K562 (cell line): Measurements from ENCODE around the gene TPBGL. TPM values are rescaled to one million over a fixed set of nuclear protein-coding genes. Genes with fewer than 3 reads are reported as not detected.
A peak's percentile ranks its signal among the peaks of the same experiment; 100 is the strongest.

Experiments used
- ATAC-seq: fragments of 200-7000 bp; cut with Tn5 transposase; 3 replicates; pipeline ENCODE4 v1.9.1; 2020; ENCODE audit warnings: moderate library complexity
- BruUV-seq: library from RNA; stranded (reverse); fragments of 400-500 nt; replicated peaks from 2 replicates; lab custom pipeline; 2021; lab: Mats Ljungman, UMichigan
- CTCF ChIA-PET: fragments of 300-600 bp; formaldehyde crosslinking; extraction: SDS; loops from one replicate; lab custom pipeline; 2021; ENCODE audit warnings: low intra/inter-chr PET ratio; lab: Yijun Ruan, JAX
- POLR2A ChIA-PET: fragments of 300-600, 350-650 bp; sonication (Branson Sonifier 250); formaldehyde crosslinking; extraction: SDS; loops from one replicate; lab custom pipeline; 2021; ENCODE audit warnings: antibody characterized with exemption, inconsistent platforms; lab: Yijun Ruan, JAX
- DNase-seq, 4 experiments: peaks; one replicate each; pipeline versions ENCODE4 v3.0.0 to v3.0.0-alpha.2; 2011 to 2018; ENCODE audit warnings: low spot score in 3 of 4, mixed read lengths in 3 of 4; ENCODE audit errors: extremely low read depth in 1 of 4
- FAIRE-seq: peaks from 2 replicates; lab custom pipeline; 2011; peaks lifted over from hg19 to GRCh38; lab: Jason Lieb, UNC
- H2AFZ ChIP-seq: 2 replicates; pipeline ENCODE4 v1.6.0; 2011; ENCODE audit warnings: low read depth, low read length, control low read depth, inconsistent platforms
- H3K27ac ChIP-seq: fragments of 200-600 bp; 3 replicates; pipeline ENCODE4 v1.8.0; 2011; ENCODE audit warnings: low read depth, mild to moderate bottlenecking, control low read depth, inconsistent platforms, low read length, moderate library complexity, mixed read lengths; ENCODE audit errors: extremely low read depth
- H3K27me3 ChIP-seq, 2 experiments: fragments of 300-600 bp in 1 of 2; 2 replicates in 1 of 2; 3 replicates in 1 of 2; pipeline versions ENCODE4 v1.6.0 to v1.8.0; 2011; ENCODE audit warnings: inconsistent platforms in 2 of 2, low read length in 2 of 2, mild to moderate bottlenecking in 1 of 2, mixed read lengths in 1 of 2, moderate library complexity in 1 of 2; ENCODE audit not compliant: control insufficient read depth in 2 of 2, insufficient read depth in 2 of 2
- H3K36me3 ChIP-seq: fragments of 300-600 bp; 3 replicates; pipeline ENCODE4 v1.8.0; 2011; ENCODE audit warnings: mild to moderate bottlenecking, low read length, inconsistent platforms; ENCODE audit not compliant: control insufficient read depth, insufficient read depth
- H3K4me1 ChIP-seq, 2 experiments: fragments of 200-600 bp in 1 of 2; replicated peaks in 1 of 2; 2 replicates in 1 of 2; 3 replicates in 1 of 2; pipeline versions ENCODE4 v1.5.1 to v1.8.0; 2011; ENCODE audit warnings: inconsistent platforms in 2 of 2, low read length in 2 of 2, mild to moderate bottlenecking in 1 of 2, mixed read lengths in 1 of 2, moderate library complexity in 1 of 2; ENCODE audit not compliant: control insufficient read depth in 2 of 2, insufficient read depth in 2 of 2
- H3K4me2 ChIP-seq: 2 replicates; pipeline ENCODE4 v1.6.1; 2011; ENCODE audit warnings: low read length, control low read depth, inconsistent platforms, mixed read lengths; ENCODE audit not compliant: insufficient read depth
- H3K4me3 ChIP-seq: fragments of 200-600 bp; sonication (generic), shearing (Covaris generic); 2 replicates; pipeline ENCODE4 v1.5.1; 2016; ENCODE audit warnings: control low read depth, inconsistent platforms
- H3K79me2 ChIP-seq: fragments of 200-600 bp; 3 replicates; pipeline ENCODE4 v1.8.0; 2011; ENCODE audit warnings: low read length, inconsistent platforms; ENCODE audit not compliant: control insufficient read depth, insufficient read depth
- H3K9ac ChIP-seq, 2 experiments: 2 replicates each; pipeline versions ENCODE4 v1.6.0 to v1.6.1; 2011; ENCODE audit warnings: low read depth in 2 of 2, low read length in 2 of 2, control low read depth in 1 of 2, inconsistent platforms in 1 of 2, mild to moderate bottlenecking in 1 of 2, mixed read lengths in 1 of 2; ENCODE audit not compliant: insufficient read depth in 1 of 2
- H3K9me1 ChIP-seq: one replicate; pipeline ENCODE4 v1.6.0; 2011; ENCODE audit warnings: inconsistent platforms, mild to moderate bottlenecking, low read length, moderate library complexity; ENCODE audit not compliant: control insufficient read depth, insufficient read depth
- H3K9me3 ChIP-seq: replicated peaks from 2 replicates; pipeline ENCODE4 v1.5.1; 2011; ENCODE audit warnings: low read depth, low read length, inconsistent platforms; ENCODE audit not compliant: control insufficient read depth, insufficient read depth
- H4K20me1 ChIP-seq: replicated peaks from 2 replicates; pipeline ENCODE4 v1.6.1; 2011; ENCODE audit warnings: low read length, inconsistent platforms, mixed read lengths; ENCODE audit not compliant: control insufficient read depth, insufficient read depth
- C11orf30 ChIP-seq: fragments of 450-650 bp; IDR thresholded peaks from 2 replicates; pipeline ENCODE4 v1.6.1; 2016; ENCODE audit warnings: low read depth, mild to moderate bottlenecking
- CTCFL ChIP-seq: IDR thresholded peaks from 2 replicates; pipeline ENCODE4 v1.6.1; 2011; ENCODE audit warnings: borderline replicate concordance, low read depth, mild to moderate bottlenecking, moderate library complexity, low read length; ENCODE audit not compliant: insufficient read depth, poor library complexity, severe bottlenecking
- DACH1 ChIP-seq: fragments of 450-650 bp; IDR thresholded peaks from 2 replicates; pipeline ENCODE4 v1.6.1; 2018; ENCODE audit not compliant: partially characterized antibody
- EP300 ChIP-seq: IDR thresholded peaks from 2 replicates; pipeline ENCODE4 v1.6.1; 2012; ENCODE audit warnings: low read length, improper control_type of control experiment
- HCFC1 ChIP-seq: IDR thresholded peaks from 2 replicates; pipeline ENCODE4 v1.6.1; 2012; ENCODE audit warnings: low read depth, low read length, improper control_type of control experiment
- HDGF ChIP-seq: fragments of 450-650 bp; IDR thresholded peaks from 2 replicates; pipeline ENCODE4 v1.6.1; 2016
- ILF3 ChIP-seq: fragments of 450-650 bp; IDR thresholded peaks from 2 replicates; pipeline ENCODE4 v1.6.1; 2018; ENCODE audit warnings: antibody characterized with exemption, mild to moderate bottlenecking, moderate library complexity, borderline replicate concordance
- IRF2 ChIP-seq: sonication (generic); formaldehyde crosslinking; IDR thresholded peaks from 2 replicates; pipeline ENCODE4 v1.8.1; 2022; ENCODE audit warnings: mild to moderate bottlenecking, missing genetic modification reagents
- KHSRP ChIP-seq: fragments of 450-650 bp; IDR thresholded peaks from 2 replicates; pipeline ENCODE4 v1.6.1; 2017
- KLF6 ChIP-seq: fragments of 250-450 bp; sonication (Bioruptor Pico); IDR thresholded peaks from 2 replicates; pipeline ENCODE4 v1.4.0; 2020; ENCODE audit warnings: mild to moderate bottlenecking, moderate library complexity, borderline replicate concordance
- MAFG ChIP-seq: fragments of 450-650 bp; conservative IDR thresholded peaks from 2 replicates; pipeline ENCODE4 v1.6.1; 2016; ENCODE audit warnings: missing genetic modification characterization, missing compliant biosample characterization
- PHF21A ChIP-seq: fragments of 450-650 bp; IDR thresholded peaks from 2 replicates; pipeline ENCODE4 v1.6.1; 2017; ENCODE audit warnings: low read depth, borderline replicate concordance
- PRPF4 ChIP-seq: fragments of 200-400 bp; formaldehyde crosslinking; IDR thresholded peaks from one replicate; pipeline ENCODE4 v1.6.1; 2017; ENCODE audit warnings: low read length, low read depth, mild to moderate bottlenecking; ENCODE audit not compliant: insufficient read depth, poor library complexity, severe bottlenecking
- SETDB1 ChIP-seq: IDR thresholded peaks from one replicate; pipeline ENCODE4 v1.6.1; 2012; ENCODE audit warnings: low read length, control low read depth, inconsistent platforms
- TCFL5 ChIP-seq: fragments of 250-450 bp; sonication (Bioruptor Pico); conservative IDR thresholded peaks from 2 replicates; pipeline ENCODE4 v1.6.1; 2021; ENCODE audit warnings: mild to moderate bottlenecking, moderate library complexity, matching md5 sums
- USF2 ChIP-seq: sonication (generic); formaldehyde crosslinking; IDR thresholded peaks from 2 replicates; pipeline ENCODE4 v1.5.0; 2020; ENCODE audit warnings: missing genetic modification reagents
- XRCC5 ChIP-seq: fragments of 200-400 bp; formaldehyde crosslinking; IDR thresholded peaks from 2 replicates; pipeline ENCODE4 v1.6.1; 2017; ENCODE audit warnings: low read depth, mild to moderate bottlenecking, low read length
- ZFP30 ChIP-seq: fragments of 250-450 bp; sonication (Bioruptor Pico); IDR thresholded peaks from 2 replicates; pipeline ENCODE4 v1.8.0; 2022; ENCODE audit warnings: moderate library complexity, mild to moderate bottlenecking, inconsistent platforms, borderline replicate concordance
- ZHX1 ChIP-seq: fragments of 150-350 bp; conservative IDR thresholded peaks from 2 replicates; pipeline ENCODE4 v1.6.1; 2014; ENCODE audit warnings: low read length
- ZNF197 ChIP-seq: fragments of 200-800 bp; sonication (Bioruptor generic); IDR thresholded peaks from 2 replicates; pipeline ENCODE4 v1.6.1; 2016; ENCODE audit warnings: low read depth, missing genetic modification characterization, missing compliant biosample characterization
- WGBS: fragments of 100-300 bp; shearing (Covaris generic); methylation state at CpG from one replicate; pipeline ENCODE4 v1.1.6; 2016; ENCODE audit warnings: low coverage, mixed read lengths; ENCODE audit not compliant: insufficient coverage; ENCODE audit errors: missing lambda C conversion rate; 5-methylcytosine and 5-hydroxymethylcytosine counted together
- in situ Hi-C: fragments of 300-500 bp; cut with MboI; formaldehyde crosslinking; loops from 4 replicates; pipeline ENCODE4 v1.15.0; 2018; ENCODE audit warnings: inconsistent platforms, mixed read lengths
- intact Hi-C: fragments of 100-400 bp; cut with micrococcal nuclease; formaldehyde crosslinking; loops from 2 replicates; pipeline ENCODE4 v1.14.2; 2022
- polyA plus RNA-seq, 8 experiments: library from polyadenylated mRNA; depleted of rRNA in 4 of 8; stranded (reverse) in 5 of 8; unstranded in 3 of 8; fragments of >200 nt; fragmentation: Nextera tagmentation in 2 of 8; fragmentation: Illumina TruSeq in 1 of 8; extraction: Ambion mirVana in 2 of 8; extraction: Trizol in 1 of 8; gene quantifications; 2 replicates each; pipeline versions ENCODE4 v1.2.1 to v1.2.3, GENCODE V29; 2011 to 2014; ENCODE audit warnings: inconsistent platforms in 1 of 8, missing spikeins in 1 of 8
- total RNA-seq, 7 experiments: library from RNA; depleted of rRNA in 6 of 7; stranded (reverse); fragments of >200 nt in 6 of 7; fragmentation: Illumina TruSeq in 2 of 7; extraction: Trizol in 2 of 7; gene quantifications; 2 replicates each; pipeline versions ENCODE4 v1.2.1 to v1.2.3, GENCODE V29; 2011 to 2021; ENCODE audit warnings: low replicate concordance in 1 of 7

Gene TPBGL
- total and polyA plus RNA-seq, 9 of the 15 experiments (the other 6 are each of a cell fraction or from before 2014, with no cell fraction given), result 0.04 to 0.11 (median 0.06) TPM; not detected in 6

- Histone ChIP-seq H3K4me3 (no peak overlapping the region), H3K27me3 (no peaks in the 10 kb centered on the region), H3K27ac (no peak overlapping the region), H3K4me1 (no peaks in the 10 kb centered on the region), H3K36me3 (no peaks in the 10 kb centered on the region), H4K20me1 (0 out of 2 replicates have a peak, but pooled peaks cover 4% of the 10 kb centered on the region), H3K9ac (0 out of 4 replicates have a peak overlapping the region, but pooled peaks of 1 of the 2 experiments have one; percentile 10), H3K9me3 (no peaks in the 10 kb centered on the region), H3K79me2 (no peaks in the 10 kb centered on the region), H3K9me1 (no peaks in the 10 kb centered on the region), H3K4me2 (no peak overlapping the region), H2AFZ (no peak overlapping the region)
- ATAC-seq, result no peak
- FAIRE-seq, result no peak
- DNase-seq, result no peak
- no peak for TF ChIP-seq XRCC5
- no peak for TF ChIP-seq SETDB1
- no peak for TF ChIP-seq HDGF
- no peak for TF ChIP-seq DACH1
- TF ChIP-seq MAFG (tag), result no peak
- TF ChIP-seq TCFL5 (CRISPR knock-in tag), result no peak
- no peak for TF ChIP-seq IRF2 (CRISPR knock-in tag)
- TF ChIP-seq CTCFL, result no peak
- no peak for TF ChIP-seq EP300
- TF ChIP-seq C11orf30, result no peak
- no peak for TF ChIP-seq ZFP30 (CRISPR knock-in tag)
- TF ChIP-seq ILF3, result no peak
- TF ChIP-seq ZHX1, result no peak
- TF ChIP-seq HCFC1, result no peak
- no peak for TF ChIP-seq ZNF197 (CRISPR knock-in tag)
- TF ChIP-seq KLF6 (CRISPR knock-in tag), result no peak
- TF ChIP-seq KHSRP, result no peak
- no peak for TF ChIP-seq USF2 (CRISPR knock-in tag)
- TF ChIP-seq PRPF4, result no peak
- no peak for TF ChIP-seq PHF21A
- in situ Hi-C loops (no loop called here), intact Hi-C loops (no loop called here)
- BruUV-seq, result no TSS peak
- CTCF ChIA-PET, result no interaction called here
- WGBS, result 21% methylated on average over 7 of the region's 8 CpGs
- POLR2A ChIA-PET, result interaction anchor here (0.6 to 1.6 kb wide), 7 partner anchors 12 to 207 kb away, joined by 3 to 5 read pairs (median 3); partner anchors contain the start of genes NEU3 and SLCO2B1
Measured at GRCh38 chr11:75196426-75196825, 44.1 kb upstream of the TPBGL start.
